ENCODE data around the gene EXOC3L4.
A peak's percentile ranks its signal among the peaks of the same experiment; 100 is the strongest.

Gene EXOC3L4

GRCh38 chr14:103156651-103157378 lies 62.3 kb downstream of the EXOC3L4 start:
- H3K4me1 ChIP-seq (ENCODE audit: control insufficient read depth, low read depth, low read length): no peaks in the 10 kb centered on the region
- H2AK5ac ChIP-seq (ENCODE audit: low read length): no peak overlapping the region
- H2BK120ac ChIP-seq (ENCODE audit: low read depth, low read length): no peak overlapping the region
- peak overlapping the region; percentile 53 for H3K56ac ChIP-seq (ENCODE audit: low read length)
- H3K4me2 ChIP-seq (ENCODE audit: low read length): no peak overlapping the region
- no peak overlapping the region for H4K5ac ChIP-seq (ENCODE audit: low read length)
- H2BK5ac ChIP-seq (ENCODE audit: low read length): no peak overlapping the region
- peak; percentile 25 for DNase-seq
- no peaks in the 10 kb centered on the region for H3K36me3 ChIP-seq (ENCODE audit: control insufficient read depth, insufficient read depth, low read length)
- no peak overlapping the region for H3K4ac ChIP-seq (ENCODE audit: low read depth, low read length)
- no peak overlapping the region for H4K8ac ChIP-seq (ENCODE audit: low read depth, low read length)
- H3K4me3 ChIP-seq (ENCODE audit: low read length): no peak overlapping the region
- H3K79me2 ChIP-seq (ENCODE audit: control insufficient read depth, insufficient read depth, low read length): no peaks in the 10 kb centered on the region
- no peak overlapping the region for H2BK15ac ChIP-seq (replicated peaks; ENCODE audit: low read depth)
- H3K18ac ChIP-seq (ENCODE audit: low read length): no peak overlapping the region
- peak overlapping the region; percentile 9 for H3K23ac ChIP-seq (ENCODE audit: low read length)
- H3K27ac ChIP-seq (ENCODE audit: low read depth, low read length): no peak overlapping the region
- no peaks in the 10 kb centered on the region for H3K79me1 ChIP-seq (ENCODE audit: low read length)
- H3K27me3 ChIP-seq (ENCODE audit: insufficient read depth, low read length, poor library complexity): no peaks in the 10 kb centered on the region
- no peak overlapping the region for H3K9ac ChIP-seq (ENCODE audit: low read length)
- no CpG with 5 or more reads among the region's 21 CpGs for WGBS (ENCODE audit: extremely low coverage, insufficient coverage, low lambda C conversion rate)

- H3K36me3 ChIP-seq (ENCODE audit: control insufficient read depth, insufficient read depth, low read length): no peaks in the 10 kb centered on the region
- no peaks in the 10 kb centered on the region for H3K79me1 ChIP-seq (ENCODE audit: low read length)
- no peak overlapping the region for H4K5ac ChIP-seq (ENCODE audit: low read length)
- H2BK5ac ChIP-seq (ENCODE audit: low read length): no peak overlapping the region
- no peak overlapping the region for H3K4me3 ChIP-seq (ENCODE audit: low read length)
- no peak overlapping the region for H3K18ac ChIP-seq (ENCODE audit: low read length)
- H3K56ac ChIP-seq (ENCODE audit: low read length): peak overlapping the region; percentile 15
- no peak overlapping the region for H3K4ac ChIP-seq (ENCODE audit: low read depth, low read length)
- H2BK15ac ChIP-seq (replicated peaks; ENCODE audit: low read depth): no peak overlapping the region
- DNase-seq: no peak
- no peak overlapping the region for H2BK120ac ChIP-seq (ENCODE audit: low read depth, low read length)
- no peak overlapping the region for H3K23ac ChIP-seq (ENCODE audit: low read length)
- no peaks in the 10 kb centered on the region for H3K27me3 ChIP-seq (ENCODE audit: insufficient read depth, low read length, poor library complexity)
- WGBS (ENCODE audit: extremely low coverage, insufficient coverage, low lambda C conversion rate): no CpG with 5 or more reads among the region's 19 CpGs
- no peak overlapping the region for H4K8ac ChIP-seq (ENCODE audit: low read depth, low read length)
- no peak overlapping the region for H2AK5ac ChIP-seq (ENCODE audit: low read length)
- no peak overlapping the region for H3K27ac ChIP-seq (ENCODE audit: low read depth, low read length)
- H3K4me1 ChIP-seq (ENCODE audit: control insufficient read depth, low read depth, low read length): no peaks in the 10 kb centered on the region
- no peaks in the 10 kb centered on the region for H3K79me2 ChIP-seq (ENCODE audit: control insufficient read depth, insufficient read depth, low read length)
- no peak overlapping the region for H3K9ac ChIP-seq (ENCODE audit: low read length)
- no peak overlapping the region for H3K4me2 ChIP-seq (ENCODE audit: low read length)
These were observed 63.4 kb downstream of the EXOC3L4 start for GRCh38 chr14:103157969-103158368.

GRCh38 chr14:103158688-103159087 lies 64.2 kb downstream of the EXOC3L4 start:
- Histone ChIP-seq H3K4me2 (ENCODE audit: low read length) (no peak overlapping the region), H3K36me3 (ENCODE audit: control insufficient read depth, insufficient read depth, low read length) (no peaks in the 10 kb centered on the region), H3K27me3 (ENCODE audit: insufficient read depth, low read length, poor library complexity) (no peaks in the 10 kb centered on the region), H4K5ac (ENCODE audit: low read length) (no peak overlapping the region), H3K23ac (ENCODE audit: low read length) (no peak overlapping the region), H3K4me1 (ENCODE audit: control insufficient read depth, low read depth, low read length) (no peaks in the 10 kb centered on the region), H3K9ac (ENCODE audit: low read length) (no peak overlapping the region), H2AK5ac (ENCODE audit: low read length) (no peak overlapping the region), H3K18ac (ENCODE audit: low read length) (no peak overlapping the region), H3K4ac (ENCODE audit: low read depth, low read length) (no peak overlapping the region), H3K4me3 (ENCODE audit: low read length) (no peak overlapping the region), H2BK15ac (replicated peaks; ENCODE audit: low read depth) (no peak overlapping the region), H3K79me2 (ENCODE audit: control insufficient read depth, insufficient read depth, low read length) (no peaks in the 10 kb centered on the region), H2BK5ac (ENCODE audit: low read length) (no peak overlapping the region), H3K79me1 (ENCODE audit: low read length) (no peaks in the 10 kb centered on the region), H3K27ac (ENCODE audit: low read depth, low read length) (no peak overlapping the region), H4K8ac (ENCODE audit: low read depth, low read length) (no peak overlapping the region), H2BK120ac (ENCODE audit: low read depth, low read length) (no peak overlapping the region), H3K56ac (ENCODE audit: low read length) (peak overlapping the region; percentile 46)
- peak; percentile 65 for DNase-seq
- no CpG with 5 or more reads among the region's 1 CpG for WGBS (ENCODE audit: extremely low coverage, insufficient coverage, low lambda C conversion rate)
